SU-DHL-6 (cell line): ENCODE measurements around the gene EEF2K.

Experiments used
- H2AFZ ChIP-seq: fragments of 200-600 bp; sonication (generic); 2 replicates; pipeline ENCODE4 v1.6.1; 2014; ENCODE audit warnings: low read depth, mild to moderate bottlenecking, moderate library complexity, mixed read lengths, antibody characterized with exemption, low read length; ENCODE audit not compliant: severe bottlenecking
- H3F3A ChIP-seq: fragments of 200-600 bp; shearing (Covaris generic); 2 replicates; pipeline ENCODE4 v1.6.0; 2016; ENCODE audit warnings: antibody characterized with exemption, mild to moderate bottlenecking; ENCODE audit not compliant: insufficient read depth
- H3K27ac ChIP-seq: fragments of 200-600 bp; sonication (generic); 2 replicates; pipeline ENCODE4 v1.5.1; 2016; ENCODE audit warnings: low read depth, mild to moderate bottlenecking, low read length, moderate library complexity, mixed read lengths
- H3K27me3 ChIP-seq: fragments of 200-600 bp; sonication (generic), shearing (Covaris generic); 2 replicates; pipeline ENCODE4 v1.6.0; 2014; ENCODE audit warnings: mild to moderate bottlenecking, low read length
- H3K36me3 ChIP-seq: fragments of 200-600 bp; sonication (generic); 2 replicates; pipeline ENCODE4 v1.6.1; 2014; ENCODE audit warnings: mild to moderate bottlenecking, low read length, mixed read lengths
- H3K4me2 ChIP-seq: fragments of 300-600, 200-600 bp; shearing (Covaris generic), sonication (generic); 2 replicates; pipeline ENCODE4 v1.6.0; 2014; ENCODE audit warnings: low read length, low read depth, mild to moderate bottlenecking; ENCODE audit not compliant: poor library complexity, severe bottlenecking
- H3K4me3 ChIP-seq: fragments of 200-600 bp; sonication (generic); 2 replicates; pipeline ENCODE4 v1.5.1; 2014; ENCODE audit warnings: antibody characterized with exemption, low read length, mild to moderate bottlenecking, mixed read lengths; ENCODE audit not compliant: insufficient read depth, poor library complexity, severe bottlenecking
- H3K79me2 ChIP-seq: fragments of 200-600 bp; sonication (generic); 2 replicates; pipeline ENCODE4 v1.6.1; 2014; ENCODE audit warnings: mild to moderate bottlenecking, low read length, moderate library complexity; ENCODE audit not compliant: insufficient read depth
- H3K9ac ChIP-seq: fragments of 200-600 bp; sonication (generic); 2 replicates; pipeline ENCODE4 v1.7.0; 2014; ENCODE audit warnings: mild to moderate bottlenecking, low read length
- H3K9me2 ChIP-seq: fragments of 200-600 bp; sonication (generic); replicated peaks from 2 replicates; pipeline ENCODE4 v1.6.1; 2014; ENCODE audit warnings: low read length; ENCODE audit not compliant: insufficient read depth
- H3K9me3 ChIP-seq: fragments of 200-600 bp; sonication (generic); 2 replicates; pipeline ENCODE4 v1.6.1; 2014; ENCODE audit warnings: low read length, mixed read lengths; ENCODE audit not compliant: insufficient read depth
- H4K20me1 ChIP-seq: fragments of 200-600 bp; sonication (generic); 2 replicates; pipeline ENCODE4 v1.6.1; 2014; ENCODE audit warnings: low read depth, mild to moderate bottlenecking, antibody characterized with exemption, low read length, moderate library complexity, mixed read lengths
- CTCF ChIP-seq: fragments of 200-600 bp; sonication (generic); IDR thresholded peaks from one replicate; pipeline ENCODE4 v1.5.1; 2017; ENCODE audit warnings: antibody characterized with exemption, mild to moderate bottlenecking, low read length, moderate library complexity; ENCODE audit not compliant: insufficient read depth, poor library complexity, severe bottlenecking
- EZH2phosphoT487 ChIP-seq: fragments of 200-600 bp; sonication (generic), shearing (Covaris generic); conservative IDR thresholded peaks from 2 replicates; pipeline ENCODE4 v1.6.1; 2018; ENCODE audit warnings: mild to moderate bottlenecking, antibody characterized with exemption, low read length, moderate library complexity, mixed read lengths

EEF2K gene

GRCh38 chr16:22210285-22210684 is 4.2 kb downstream of the EEF2K start:
- Histone ChIP-seq H3K27ac (no peak overlapping the region), H3K9me3 (no peaks in the 10 kb centered on the region), H3K4me3 (no peak overlapping the region), H3K9ac (no peak overlapping the region), H3K9me2 (no peaks in the 10 kb centered on the region), H4K20me1 (no peaks in the 10 kb centered on the region), H3K27me3 (no peaks in the 10 kb centered on the region), H3F3A (peaks cover 15% of the 10 kb centered on the region), H3K36me3 (no peaks in the 10 kb centered on the region), H2AFZ (no peak overlapping the region), H3K79me2 (peaks cover 49% of the 10 kb centered on the region), H3K4me2 (no peak overlapping the region)
- no peak for TF ChIP-seq CTCF
- TF ChIP-seq EZH2phosphoT487 = no peak

GRCh38 chr16:22210854-22211253 is 4.8 kb downstream of the EEF2K start:
- Histone ChIP-seq H3F3A (peaks cover 10% of the 10 kb centered on the region), H3K27me3 (no peaks in the 10 kb centered on the region), H4K20me1 (no peaks in the 10 kb centered on the region), H3K79me2 (peaks cover 51% of the 10 kb centered on the region), H3K27ac (no peak overlapping the region), H3K36me3 (no peaks in the 10 kb centered on the region), H3K9ac (no peak overlapping the region), H3K4me2 (no peak overlapping the region), H3K4me3 (no peak overlapping the region), H3K9me2 (no peaks in the 10 kb centered on the region), H3K9me3 (no peaks in the 10 kb centered on the region), H2AFZ (no peak overlapping the region)
- TF ChIP-seq EZH2phosphoT487 (no peak), CTCF (no peak)

- Histone ChIP-seq H2AFZ (no peak overlapping the region), H3K27me3 (no peaks in the 10 kb centered on the region), H3K4me3 (no peak overlapping the region), H3K4me2 (no peak overlapping the region), H3K79me2 (peaks cover 38% of the 10 kb centered on the region), H3K9me3 (no peaks in the 10 kb centered on the region), H3K9me2 (no peaks in the 10 kb centered on the region), H3F3A (no peaks in the 10 kb centered on the region), H3K36me3 (no peaks in the 10 kb centered on the region), H3K27ac (no peak overlapping the region), H3K9ac (no peak overlapping the region), H4K20me1 (no peaks in the 10 kb centered on the region)
- TF ChIP-seq CTCF = no peak
- no peak for TF ChIP-seq EZH2phosphoT487
These were observed 7.2 kb downstream of the EEF2K start for GRCh38 chr16:22213236-22213635.
